ENCODE data around the gene GNA14.
"Not testable (repeated sequence)": the region's sequence is repeated elsewhere in the genome, so short reads cannot be mapped to it uniquely, and the experiment has no call there.

GNA14 gene

DNA sequence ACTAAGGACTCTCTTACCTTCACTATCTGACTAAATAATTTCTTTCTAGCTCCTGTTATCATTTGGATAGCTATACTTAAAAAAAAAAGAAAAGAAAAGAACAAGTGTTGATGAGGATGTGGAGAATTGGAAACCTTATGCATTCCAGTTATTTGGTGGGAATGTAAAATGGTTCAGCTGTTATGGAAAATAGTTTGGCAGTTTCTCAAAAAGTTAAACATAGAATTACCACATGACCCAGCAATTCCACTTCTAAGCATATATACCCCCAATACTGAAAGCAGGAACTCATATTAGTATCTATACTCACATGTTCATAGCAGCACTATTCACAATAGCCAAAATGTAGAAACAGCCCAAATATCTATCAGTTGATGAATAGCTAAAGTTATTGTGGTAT lies 61.1 kb downstream of the GNA14 start:
- no peak for DNase-seq

- DNase-seq: no peak
Observed at GRCh38 chr9:77586591-77586990, 61.5 kb downstream of the GNA14 start.

DNA sequence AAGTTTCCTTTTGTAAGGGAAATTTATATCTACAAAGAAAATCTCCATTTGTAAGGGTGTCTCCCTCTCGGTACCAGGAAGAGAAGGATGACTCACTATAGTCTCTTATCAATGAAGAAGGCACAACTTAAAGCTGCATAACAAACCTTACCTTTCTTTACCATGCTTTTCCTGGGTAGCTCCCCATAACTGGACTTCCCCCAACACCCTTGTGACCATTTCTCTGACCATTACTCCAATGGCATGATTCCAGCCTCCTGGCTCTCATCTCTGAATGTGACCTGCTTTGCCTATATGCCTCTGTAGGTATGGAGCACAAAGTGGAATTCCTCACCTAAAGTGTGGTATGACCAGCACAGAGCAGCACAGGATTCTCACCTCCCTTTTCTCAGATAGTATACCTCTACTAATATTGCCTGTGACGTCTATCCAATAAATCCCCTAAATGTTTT lies 62.8 kb downstream of the GNA14 start:
- DNase-seq: no peak

- DNase-seq: not testable (repeated sequence)
Observed at GRCh38 chr9:77584927-77585326, 63.2 kb downstream of the GNA14 start.

DNA sequence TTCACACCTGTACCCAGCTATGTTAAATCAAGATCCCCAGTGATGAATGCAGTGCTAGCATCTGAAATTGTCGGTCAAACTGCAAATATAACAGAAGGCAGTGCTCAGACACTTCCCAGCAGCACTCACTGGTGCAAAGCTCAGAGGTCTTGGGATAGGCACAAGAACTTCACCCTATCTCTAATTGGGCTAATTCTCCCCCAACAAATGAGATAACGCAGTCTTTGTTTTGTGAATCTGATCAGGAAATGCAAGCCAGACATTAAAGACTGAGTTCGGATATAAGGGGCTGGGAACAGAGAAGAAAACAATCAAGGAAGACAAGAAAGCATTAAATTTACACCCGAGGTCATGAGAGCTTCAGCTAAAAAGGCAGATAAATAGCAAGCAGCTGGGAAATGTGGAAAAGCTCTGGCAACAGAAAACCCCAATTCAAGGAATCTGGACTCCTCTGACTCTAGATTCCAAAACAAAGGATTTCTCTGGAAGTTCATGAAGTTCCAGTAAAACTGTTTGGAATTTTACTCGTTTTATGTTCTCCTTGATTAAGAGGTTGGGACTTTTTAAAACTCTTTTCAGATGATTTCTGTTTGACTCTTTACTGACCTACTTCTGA lies 65.1 kb downstream of the GNA14 start:
- no peak for DNase-seq

GRCh38 chr9:77582525-77582924 lies 65.6 kb downstream of the GNA14 start:
- no peak for DNase-seq

DNA sequence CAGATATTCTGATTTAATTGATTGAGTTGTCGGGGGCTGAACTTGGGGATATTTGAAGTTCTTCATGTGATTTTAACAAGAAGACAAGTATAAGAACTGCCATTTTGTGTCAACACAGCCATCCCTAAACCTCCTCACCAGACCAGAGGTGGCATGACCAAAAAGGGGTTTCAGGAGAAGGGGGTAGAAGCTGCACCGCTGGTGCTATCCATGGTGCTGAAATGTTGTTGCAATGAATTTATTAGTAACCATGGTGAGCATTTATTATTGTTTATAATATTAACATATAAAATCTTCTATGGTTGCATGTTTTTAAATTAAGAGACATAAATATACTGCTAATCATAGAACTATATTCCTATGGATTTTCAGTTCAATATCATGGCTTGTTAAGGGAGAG lies 72.3 kb downstream of the GNA14 start:
- no peak for DNase-seq

DNA sequence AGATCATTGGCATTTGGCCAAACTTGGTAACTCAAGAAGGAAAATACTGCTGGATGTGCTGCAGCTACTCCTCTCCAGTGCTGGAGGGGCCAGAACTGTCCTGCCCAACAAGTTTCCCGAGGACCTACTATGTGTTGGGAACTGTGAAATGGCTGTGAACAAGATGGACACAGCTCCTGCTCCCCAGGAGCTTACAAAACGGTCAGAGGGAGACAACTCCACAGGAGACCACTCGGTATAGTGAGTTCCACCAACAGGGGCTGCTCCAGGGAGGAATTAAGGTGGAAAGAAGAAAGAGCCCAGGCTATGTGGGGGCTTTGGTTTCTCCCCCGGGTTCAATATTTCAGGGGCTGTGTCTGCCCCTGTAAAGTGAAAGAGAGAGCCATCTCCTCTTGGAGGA lies 78.8 kb downstream of the GNA14 start:
- no peak for DNase-seq

- no peak for DNase-seq
Observed at GRCh38 chr9:77563174-77563573, 84.9 kb downstream of the GNA14 start.

GRCh38 chr9:77562019-77562748 lies 85.9 kb downstream of the GNA14 start:
- DNase-seq: no peak

GRCh38 chr9:77561331-77562018 lies 86.6 kb downstream of the GNA14 start:
- no peak for DNase-seq

DNA sequence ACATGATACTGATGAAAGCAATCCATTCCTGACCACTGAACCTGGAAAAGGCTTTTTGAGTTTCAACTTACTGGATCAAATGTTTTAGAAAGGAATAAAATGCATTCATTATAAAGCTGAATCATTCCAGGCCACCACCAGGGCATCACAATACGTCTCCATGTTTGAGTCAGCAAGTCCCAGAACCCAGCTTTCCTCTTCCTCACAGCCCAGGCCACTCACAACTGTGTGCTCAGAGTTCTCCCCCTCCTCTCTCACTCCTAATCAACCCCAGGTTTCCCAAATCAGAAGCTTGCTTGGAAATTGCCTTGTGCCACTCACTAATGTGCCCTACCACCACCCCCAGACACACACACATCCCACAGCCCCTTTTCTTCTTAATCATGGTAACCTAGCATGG lies 91.7 kb downstream of the GNA14 start:
- DNase-seq: no peak

DNA sequence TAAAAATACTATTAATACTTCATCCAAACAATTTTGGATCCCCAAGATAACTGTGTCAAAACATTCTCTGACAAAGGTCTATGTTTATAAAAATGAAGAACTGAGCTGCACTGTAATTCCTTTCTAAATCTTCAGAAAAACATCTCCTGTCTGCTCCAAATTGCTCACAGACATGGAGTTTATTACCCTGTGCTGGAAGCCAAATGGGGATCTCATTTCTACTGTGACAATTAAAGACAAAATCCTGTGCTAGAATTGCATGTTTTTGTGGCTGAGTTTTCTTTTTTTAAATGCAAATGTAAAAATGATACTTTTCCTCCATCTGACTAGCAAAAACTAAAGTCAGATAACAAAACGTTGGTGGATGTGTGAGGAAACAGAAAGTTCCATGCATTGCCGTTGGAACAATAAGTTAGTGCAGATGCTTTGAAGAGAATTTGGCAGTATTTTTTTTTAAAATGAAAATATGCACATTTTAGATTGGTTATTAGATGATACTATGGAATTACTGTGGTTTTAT lies 93.5 kb downstream of the GNA14 start:
- no peak for DNase-seq

DNA sequence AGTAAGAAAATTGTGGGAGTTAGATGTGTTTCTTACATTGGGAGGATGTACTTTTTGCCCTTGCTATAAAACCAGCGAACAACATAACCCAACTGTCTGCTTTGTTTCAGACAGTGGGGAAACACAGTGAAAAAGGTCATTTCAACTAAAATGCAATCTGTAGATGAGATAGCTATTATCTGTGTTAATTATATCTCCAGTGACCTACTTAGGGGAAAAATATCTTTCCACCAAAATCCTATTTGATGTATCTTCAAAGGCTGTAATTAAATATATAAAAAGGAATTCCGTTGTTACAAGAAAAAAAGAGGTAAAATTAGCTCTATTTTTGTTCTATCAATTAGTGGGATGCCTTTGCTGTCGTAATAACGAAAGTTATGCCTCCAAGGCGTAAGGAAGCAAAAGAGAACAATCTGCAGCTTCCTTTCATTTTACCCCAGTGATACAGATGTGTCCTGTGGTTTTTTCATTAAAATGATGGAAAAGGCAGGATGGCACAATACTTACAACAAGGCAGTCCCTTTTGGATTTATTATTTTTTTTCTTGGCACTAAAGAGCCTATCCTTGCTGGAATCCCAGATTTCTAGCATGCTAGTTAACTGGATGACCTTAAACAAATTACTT lies 100.9 kb downstream of the GNA14 start:
- no peak for DNase-seq

- DNase-seq: no peak
Observed at GRCh38 chr9:77546376-77546950, 101.7 kb downstream of the GNA14 start.

DNA sequence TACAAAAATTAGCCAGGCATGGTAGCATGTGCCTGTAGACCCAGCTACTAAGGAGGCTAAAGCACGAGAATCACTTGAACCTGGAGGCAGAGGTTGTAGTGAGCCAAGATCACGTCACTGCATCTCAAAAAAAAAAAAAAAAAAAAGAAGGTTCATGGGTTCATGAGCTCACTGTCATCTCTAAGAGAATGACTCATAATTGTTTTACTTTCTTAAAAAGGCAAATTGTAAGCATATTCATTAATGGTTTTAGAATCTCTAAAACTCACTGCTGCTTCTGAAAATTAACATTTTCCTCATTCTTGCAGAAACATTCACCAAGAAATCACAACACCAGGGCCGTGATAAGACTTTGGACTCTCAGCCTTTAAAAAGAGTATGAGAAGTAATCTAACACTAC lies 103.6 kb downstream of the GNA14 start:
- DNase-seq: no peak

- DNase-seq: no peak
Observed at GRCh38 chr9:77543131-77543822, 104.8 kb downstream of the GNA14 start.

DNA sequence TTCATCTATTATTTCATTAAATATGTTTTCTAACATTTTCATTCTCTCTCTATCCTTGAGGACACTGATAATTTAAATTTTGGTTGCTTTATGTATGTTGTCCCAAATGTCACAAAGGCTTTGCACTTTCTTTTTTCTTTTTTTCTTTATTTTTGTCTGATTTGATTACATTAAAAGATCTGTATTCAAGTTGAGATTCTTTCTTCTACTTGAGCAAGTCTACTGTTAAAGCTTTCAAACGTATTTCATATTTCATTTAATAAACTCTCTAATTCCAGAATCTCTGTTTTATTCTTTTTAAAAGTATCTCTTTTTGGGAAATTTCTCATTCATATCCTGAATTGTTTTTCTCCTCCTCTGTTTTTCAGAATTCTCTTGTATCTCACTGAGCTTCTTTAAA lies 106.5 kb downstream of the GNA14 start:
- no peak for DNase-seq

DNA sequence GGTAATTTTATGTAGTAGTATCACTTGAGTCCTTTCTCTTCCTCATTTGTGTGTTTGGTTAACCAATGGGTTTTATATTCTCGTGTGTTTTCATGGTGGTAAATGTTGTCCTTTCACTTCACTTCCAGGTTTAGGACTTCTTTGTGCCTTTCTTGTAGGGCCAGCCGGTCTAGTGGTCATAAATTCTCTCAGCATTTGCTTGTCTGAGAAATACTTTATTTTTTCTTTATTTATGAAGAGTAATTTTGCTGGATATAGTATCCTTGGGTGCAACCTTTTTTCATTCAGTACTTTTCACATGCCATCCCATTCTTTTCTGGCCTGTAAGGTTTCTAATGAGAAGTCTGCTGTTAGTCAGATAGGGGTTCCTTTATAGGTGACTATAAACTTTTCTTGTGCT lies 107.1 kb downstream of the GNA14 start:
- no peak for DNase-seq

DNA sequence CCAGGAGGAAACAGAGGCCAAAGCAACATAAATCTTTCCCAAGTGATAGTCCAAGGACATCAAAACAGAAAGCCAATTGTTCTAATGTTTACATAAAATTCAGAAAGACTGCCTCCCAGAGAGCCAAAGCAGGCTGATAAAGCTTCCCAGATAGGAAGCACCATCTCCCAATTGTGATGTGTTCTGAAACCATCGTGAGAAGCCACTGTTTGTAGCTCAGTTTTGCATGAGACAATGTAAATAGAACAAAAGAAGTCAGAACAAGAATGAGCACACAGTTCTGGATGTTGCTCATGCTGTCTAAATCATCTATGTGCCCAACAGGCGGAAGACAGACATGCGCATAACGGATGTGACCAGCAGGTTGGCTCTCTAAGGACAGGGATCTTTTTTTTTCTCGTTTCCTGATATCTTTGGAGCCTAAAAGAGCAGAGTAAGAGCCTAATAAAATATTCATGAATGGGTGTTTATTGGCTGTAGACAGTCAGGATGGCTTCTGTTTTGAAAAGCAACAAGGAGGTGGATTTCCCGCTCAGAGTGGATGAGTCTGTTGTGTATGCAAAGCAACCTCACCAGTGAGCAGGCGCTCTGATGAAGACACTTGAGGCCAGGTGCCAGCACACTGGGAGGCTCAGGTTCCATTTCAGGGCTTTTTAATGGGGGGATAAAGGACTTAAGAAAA lies 113.6 kb downstream of the GNA14 start:
- DNase-seq: no peak

DNA sequence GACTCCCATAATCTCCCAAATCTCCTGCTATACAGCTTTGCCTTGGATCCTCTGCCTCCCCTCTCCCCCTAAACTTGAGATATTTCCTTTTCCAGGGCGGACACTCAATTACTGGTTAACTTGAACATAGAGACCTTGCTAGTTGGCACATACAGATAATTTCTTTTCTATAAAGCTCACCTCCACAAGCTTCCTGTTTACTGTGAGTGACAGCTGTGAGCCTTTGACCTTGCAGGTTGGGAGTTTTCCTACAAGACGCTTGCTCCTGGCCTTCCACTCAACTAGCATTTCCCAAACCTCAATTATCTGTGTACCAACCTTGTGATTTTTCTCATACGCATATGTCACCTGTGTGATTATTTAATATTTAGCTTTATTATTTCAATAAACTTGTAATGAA lies 114.5 kb downstream of the GNA14 start:
- DNase-seq: no peak

DNA sequence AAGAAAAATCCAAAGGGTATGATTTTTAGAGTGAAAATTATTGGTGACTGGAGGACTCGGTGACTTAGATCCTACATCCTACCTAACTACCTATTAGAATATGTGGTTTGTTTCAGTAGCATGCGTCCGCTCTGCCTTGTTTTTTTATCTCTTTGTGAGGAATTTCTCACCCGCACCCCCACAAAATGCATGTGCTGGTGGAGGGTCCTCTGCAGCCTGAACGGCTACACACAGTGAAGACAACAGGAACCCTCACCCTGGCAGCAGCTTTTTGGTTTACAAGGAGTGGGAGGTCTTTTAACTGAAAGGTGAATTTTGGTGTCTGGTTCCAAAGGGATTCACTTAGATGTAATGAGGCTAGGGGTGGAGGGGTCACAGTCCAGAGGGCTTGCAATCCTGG lies 115.5 kb downstream of the GNA14 start:
- DNase-seq: no peak
